ENCODE data around the gene EDEM1.

- TF ChIP-seq, protein P1, sequence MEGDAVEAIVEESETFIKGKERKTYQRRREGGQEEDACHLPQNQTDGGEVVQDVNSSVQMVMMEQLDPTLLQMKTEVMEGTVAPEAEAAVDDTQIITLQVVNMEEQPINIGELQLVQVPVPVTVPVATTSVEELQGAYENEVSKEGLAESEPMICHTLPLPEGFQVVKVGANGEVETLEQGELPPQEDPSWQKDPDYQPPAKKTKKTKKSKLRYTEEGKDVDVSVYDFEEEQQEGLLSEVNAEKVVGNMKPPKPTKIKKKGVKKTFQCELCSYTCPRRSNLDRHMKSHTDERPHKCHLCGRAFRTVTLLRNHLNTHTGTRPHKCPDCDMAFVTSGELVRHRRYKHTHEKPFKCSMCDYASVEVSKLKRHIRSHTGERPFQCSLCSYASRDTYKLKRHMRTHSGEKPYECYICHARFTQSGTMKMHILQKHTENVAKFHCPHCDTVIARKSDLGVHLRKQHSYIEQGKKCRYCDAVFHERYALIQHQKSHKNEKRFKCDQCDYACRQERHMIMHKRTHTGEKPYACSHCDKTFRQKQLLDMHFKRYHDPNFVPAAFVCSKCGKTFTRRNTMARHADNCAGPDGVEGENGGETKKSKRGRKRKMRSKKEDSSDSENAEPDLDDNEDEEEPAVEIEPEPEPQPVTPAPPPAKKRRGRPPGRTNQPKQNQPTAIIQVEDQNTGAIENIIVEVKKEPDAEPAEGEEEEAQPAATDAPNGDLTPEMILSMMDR (IDR thresholded peaks at IDR 0.05), result no peak
- TF ChIP-seq POLR2A (IDR thresholded peaks at IDR 0.05), result no peak
Observed at GRCh38 chr3:5254281-5255048, 67.0 kb downstream of the EDEM1 start.

Data from uterus (tissue), 2 donors.